ENCODE measurements around the gene SLC13A1.

GRCh38 chr7:123067814-123068213 is 132.0 kb downstream of the SLC13A1 start:
- TF ChIP-seq POLR2A (IDR thresholded peaks at IDR 0.05) (no peak), EP300 (IDR thresholded peaks at IDR 0.05) (no peak), CTCF (IDR thresholded peaks at IDR 0.05) (no peak)
